GM12892 (cell line): ENCODE data around the gene ARMC2.

Experiments used
- POLR2A ChIP-seq: IDR thresholded peaks from 2 replicates; pipeline ENCODE4 v1.6.1; 2011; ENCODE audit warnings: low read depth, low read length, control low read depth
- POLR2AphosphoS5 ChIP-seq: IDR thresholded peaks from 2 replicates; pipeline ENCODE4 v1.6.1; 2011; ENCODE audit warnings: low read depth, low read length, control low read depth
- TAF1 ChIP-seq: IDR thresholded peaks from 2 replicates; pipeline ENCODE4 v1.6.1; 2011; ENCODE audit warnings: low read depth, mild to moderate bottlenecking, control low read depth, low read length, borderline replicate concordance

GRCh38 chr6:108895571-108895970, 47.3 kb downstream of the ARMC2 start:
- TF ChIP-seq POLR2AphosphoS5 (no peak), TAF1 (no peak), POLR2A (no peak)
